ENCODE measurements around the gene SPEN. TPM values are rescaled to one million over a fixed set of nuclear protein-coding genes. Genes with fewer than 3 reads are reported as not detected.

SPEN gene
- total and polyA plus RNA-seq, 2 of the 13 experiments (the other 11 are each of a cell fraction or from before 2014, with no cell fraction given) = 4.8 to 14.0 TPM

- FAIRE-seq = no peak
- POLR2A ChIA-PET = no interaction called here
Observed at GRCh38 chr1:15923241-15923640, 75.7 kb downstream of the SPEN start.

More at GRCh38 chr1:15923241-15923640, 75.7 kb downstream of the SPEN start:
- CTCF ChIA-PET (ENCODE audit: low intra/inter-chr PET ratio, low total read pairs) = no interaction called here
- Histone ChIP-seq H4K20me1 (ENCODE audit: insufficient read depth, low read length) (no peaks in the 10 kb centered on the region), H3K4me1 (ENCODE audit: insufficient read depth, low read length) (no peaks in the 10 kb centered on the region), H3K27me3 (ENCODE audit: control insufficient read depth in 1 of 2, insufficient read depth in 2 of 2, low read length in 2 of 2) (no peaks in the 10 kb centered on the region), H3K4me3 (replicated peaks in 1 of 3; ENCODE audit: insufficient read depth in 1 of 3, low read depth in 2 of 3, low read length in 3 of 3) (no peak overlapping the region), H3K36me3 (replicated peaks in 1 of 2; ENCODE audit: control insufficient read depth in 1 of 2, insufficient read depth in 2 of 2, low read length in 2 of 2) (peaks cover 22 to 74% of the 10 kb centered on the region in 2 experiments), H3K79me2 (ENCODE audit: insufficient read depth, low read length) (no peaks in the 10 kb centered on the region), H3K4me2 (ENCODE audit: low read depth, low read length) (no peak overlapping the region), H3K9ac (ENCODE audit: insufficient read depth, low read depth, low read length) (no peak overlapping the region), H3K27ac (ENCODE audit: extremely low read length, insufficient read depth, low read length) (no peak overlapping the region), H2AFZ (ENCODE audit: low read length) (no peak overlapping the region), H3K9me3 (ENCODE audit: low read length) (no peaks in the 10 kb centered on the region)
- ATAC-seq (no peak), DNase-seq (ENCODE audit: low spot score) (no peak)
- intact Hi-C loops (cut with micrococcal nuclease; ENCODE audit: unreplicated experiment) = loop anchor here (5.0 kb wide), 1 partner anchor 121 kb away; no protein-coding TSS in a partner anchor
- in situ Hi-C loops (cut with HindIII; ENCODE audit: extremely low pct_ligation_motif_present, low pct_unique_long_range_greater_than_20kb) = no loop called here
- 96% methylated on average over 2 of the region's 2 CpGs for WGBS (ENCODE audit: low lambda C conversion rate)
- BruUV-seq (replicated peaks) = no TSS peak
- TF ChIP-seq ZSCAN22 (CRISPR knock-in tag; IDR thresholded peaks at IDR 0.05) = no peak
- no peak for TF ChIP-seq ZNF800 (CRISPR knock-in tag; IDR thresholded peaks at IDR 0.05)
- no peak for TF ChIP-seq EZH2 (conservative IDR thresholded peaks at IDR 0.05; ENCODE audit: low read depth, low read length)
- no peak for TF ChIP-seq ATF7-NPFF (CRISPR knock-in tag; IDR thresholded peaks at IDR 0.05; ENCODE audit: low read depth)
- TF ChIP-seq, protein P1, sequence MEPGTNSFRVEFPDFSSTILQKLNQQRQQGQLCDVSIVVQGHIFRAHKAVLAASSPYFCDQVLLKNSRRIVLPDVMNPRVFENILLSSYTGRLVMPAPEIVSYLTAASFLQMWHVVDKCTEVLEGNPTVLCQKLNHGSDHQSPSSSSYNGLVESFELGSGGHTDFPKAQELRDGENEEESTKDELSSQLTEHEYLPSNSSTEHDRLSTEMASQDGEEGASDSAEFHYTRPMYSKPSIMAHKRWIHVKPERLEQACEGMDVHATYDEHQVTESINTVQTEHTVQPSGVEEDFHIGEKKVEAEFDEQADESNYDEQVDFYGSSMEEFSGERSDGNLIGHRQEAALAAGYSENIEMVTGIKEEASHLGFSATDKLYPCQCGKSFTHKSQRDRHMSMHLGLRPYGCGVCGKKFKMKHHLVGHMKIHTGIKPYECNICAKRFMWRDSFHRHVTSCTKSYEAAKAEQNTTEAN (CRISPR knock-in tag; conservative IDR thresholded peaks at IDR 0.05) = no peak
- TF ChIP-seq PHF20 (CRISPR knock-in tag; IDR thresholded peaks at IDR 0.05) = no peak
- TF ChIP-seq, protein P2, sequence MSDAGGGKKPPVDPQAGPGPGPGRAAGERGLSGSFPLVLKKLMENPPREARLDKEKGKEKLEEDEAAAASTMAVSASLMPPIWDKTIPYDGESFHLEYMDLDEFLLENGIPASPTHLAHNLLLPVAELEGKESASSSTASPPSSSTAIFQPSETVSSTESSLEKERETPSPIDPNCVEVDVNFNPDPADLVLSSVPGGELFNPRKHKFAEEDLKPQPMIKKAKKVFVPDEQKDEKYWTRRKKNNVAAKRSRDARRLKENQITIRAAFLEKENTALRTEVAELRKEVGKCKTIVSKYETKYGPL (CRISPR knock-in tag; IDR thresholded peaks at IDR 0.05) = no peak
- no peak for TF ChIP-seq IRX3 (CRISPR knock-in tag; IDR thresholded peaks at IDR 0.05; ENCODE audit: borderline replicate concordance, low read depth)
- TF ChIP-seq ZNF713 (CRISPR knock-in tag; IDR thresholded peaks at IDR 0.05) = no peak
- TF ChIP-seq ZNF552 (CRISPR knock-in tag; IDR thresholded peaks at IDR 0.05; ENCODE audit: borderline replicate concordance) = no peak
- no peak for TF ChIP-seq EHMT2 (IDR thresholded peaks at IDR 0.05; ENCODE audit: borderline replicate concordance, low read depth, low read length)
- TF ChIP-seq CEBPG (CRISPR knock-in tag; IDR thresholded peaks at IDR 0.05) = no peak
- no peak for TF ChIP-seq CENPX (CRISPR knock-in tag; IDR thresholded peaks at IDR 0.05)
- TF ChIP-seq, protein P3, sequence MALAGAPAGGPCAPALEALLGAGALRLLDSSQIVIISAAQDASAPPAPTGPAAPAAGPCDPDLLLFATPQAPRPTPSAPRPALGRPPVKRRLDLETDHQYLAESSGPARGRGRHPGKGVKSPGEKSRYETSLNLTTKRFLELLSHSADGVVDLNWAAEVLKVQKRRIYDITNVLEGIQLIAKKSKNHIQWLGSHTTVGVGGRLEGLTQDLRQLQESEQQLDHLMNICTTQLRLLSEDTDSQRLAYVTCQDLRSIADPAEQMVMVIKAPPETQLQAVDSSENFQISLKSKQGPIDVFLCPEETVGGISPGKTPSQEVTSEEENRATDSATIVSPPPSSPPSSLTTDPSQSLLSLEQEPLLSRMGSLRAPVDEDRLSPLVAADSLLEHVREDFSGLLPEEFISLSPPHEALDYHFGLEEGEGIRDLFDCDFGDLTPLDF (CRISPR knock-in tag; IDR thresholded peaks at IDR 0.05) = no peak
- TF ChIP-seq ZFAT (CRISPR knock-in tag; conservative IDR thresholded peaks at IDR 0.05) = no peak
- TF ChIP-seq TERF1 (CRISPR knock-in tag; IDR thresholded peaks at IDR 0.05) = no peak
- TF ChIP-seq NFE2L1 (CRISPR knock-in tag; IDR thresholded peaks at IDR 0.05; ENCODE audit: borderline replicate concordance) = no peak
